ENCODE results near the gene DNPH1. TPM values are rescaled to one million over a fixed set of nuclear protein-coding genes. Genes with fewer than 3 reads are reported as not detected.

The DNPH1 gene
- total and polyA plus RNA-seq, 4 donors, result 32.0 to 135 (median 84.5) TPM

GRCh38 chr6:43263314-43264178, 34.3 kb upstream of the DNPH1 start:
- WGBS, 2 donors, result 54 to 63% methylated on average over 12 of the region's 12 CpGs
- H3K4me3 ChIP-seq, result no peak overlapping the region
- ATAC-seq (ENCODE audit: insufficient read depth, low FRiP score) (peak; percentile 76), DNase-seq (peak; percentile 81 to 82 (median 81))
- no peak overlapping the region for H3K27ac ChIP-seq (ENCODE audit: low read depth in 1 of 2, low read length in 1 of 2)
- peak; percentile 63 for TF ChIP-seq CTCF (IDR thresholded peaks at IDR 0.05; ENCODE audit: control extremely low read depth, extremely low read depth)
- no peaks in the 10 kb centered on the region for H3K9me3 ChIP-seq (ENCODE audit: control insufficient read depth in 4 of 4, insufficient read depth in 3 of 4, low read length in 3 of 4)
- peaks cover 0 to 12% (median 6%) of the 10 kb centered on the region in 5 donors for H3K4me1 ChIP-seq (ENCODE audit: control insufficient read depth in 5 of 5, insufficient read depth in 5 of 5, low read length in 5 of 5)
- no peaks in the 10 kb centered on the region for H3K36me3 ChIP-seq (ENCODE audit: control insufficient read depth in 4 of 4, insufficient read depth in 4 of 4, low read length in 4 of 4)
- H3K9ac ChIP-seq (ENCODE audit: insufficient read depth in 1 of 2, low read length in 2 of 2), result no peak overlapping the region
- H3K27me3 ChIP-seq (ENCODE audit: control insufficient read depth in 3 of 3, insufficient read depth in 3 of 3, low read length in 2 of 3), result no peaks in the 10 kb centered on the region

DNA sequence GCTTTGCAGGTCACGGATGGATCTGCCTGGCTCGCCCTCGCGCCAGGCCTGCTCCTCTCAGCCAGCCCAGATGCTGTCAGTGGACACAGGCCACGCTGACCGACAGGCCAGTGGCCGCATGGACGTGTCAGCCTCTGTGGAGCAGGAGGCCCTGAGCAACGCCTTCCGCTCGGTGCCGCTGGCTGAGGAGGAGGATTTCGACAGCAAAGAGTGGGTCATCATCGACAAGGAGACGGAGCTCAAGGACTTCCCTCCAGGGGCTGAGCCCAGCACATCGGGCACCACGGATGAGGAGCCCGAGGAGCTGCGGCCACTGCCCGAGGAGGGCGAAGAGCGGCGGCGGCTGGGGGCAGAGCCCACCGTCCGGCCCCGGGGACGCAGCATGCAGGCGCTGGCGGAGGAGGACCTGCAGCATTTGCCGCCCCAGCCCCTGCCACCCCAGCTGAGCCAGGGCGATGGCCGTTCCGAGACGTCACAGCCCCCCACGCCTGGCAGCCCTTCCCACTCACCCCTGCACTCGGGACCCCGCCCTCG, 33.6 kb upstream of the DNPH1 start:
- no peak for TF ChIP-seq CTCF (IDR thresholded peaks at IDR 0.05; ENCODE audit: control extremely low read depth, extremely low read depth)
- ATAC-seq (ENCODE audit: insufficient read depth, low FRiP score) (no peak), DNase-seq (no peak)
- no peaks in the 10 kb centered on the region for H3K36me3 ChIP-seq (ENCODE audit: control insufficient read depth in 4 of 4, insufficient read depth in 4 of 4, low read length in 4 of 4)
- no peaks in the 10 kb centered on the region for H3K27me3 ChIP-seq (ENCODE audit: control insufficient read depth in 3 of 3, insufficient read depth in 3 of 3, low read length in 2 of 3)
- H3K9me3 ChIP-seq (ENCODE audit: control insufficient read depth in 4 of 4, insufficient read depth in 3 of 4, low read length in 3 of 4), result no peaks in the 10 kb centered on the region
- H3K4me3 ChIP-seq, result no peak overlapping the region
- 90 to 93% methylated on average over 34 to 39 of the region's 39 CpGs for WGBS, 2 donors
- H3K9ac ChIP-seq (ENCODE audit: insufficient read depth in 1 of 2, low read length in 2 of 2), result no peak overlapping the region
- H3K4me1 ChIP-seq (ENCODE audit: control insufficient read depth in 5 of 5, insufficient read depth in 5 of 5, low read length in 5 of 5), result peaks cover 0 to 5% (median 0%) of the 10 kb centered on the region in 5 donors
- H3K27ac ChIP-seq (ENCODE audit: low read depth in 1 of 2, low read length in 1 of 2), result no peak overlapping the region

DNA sequence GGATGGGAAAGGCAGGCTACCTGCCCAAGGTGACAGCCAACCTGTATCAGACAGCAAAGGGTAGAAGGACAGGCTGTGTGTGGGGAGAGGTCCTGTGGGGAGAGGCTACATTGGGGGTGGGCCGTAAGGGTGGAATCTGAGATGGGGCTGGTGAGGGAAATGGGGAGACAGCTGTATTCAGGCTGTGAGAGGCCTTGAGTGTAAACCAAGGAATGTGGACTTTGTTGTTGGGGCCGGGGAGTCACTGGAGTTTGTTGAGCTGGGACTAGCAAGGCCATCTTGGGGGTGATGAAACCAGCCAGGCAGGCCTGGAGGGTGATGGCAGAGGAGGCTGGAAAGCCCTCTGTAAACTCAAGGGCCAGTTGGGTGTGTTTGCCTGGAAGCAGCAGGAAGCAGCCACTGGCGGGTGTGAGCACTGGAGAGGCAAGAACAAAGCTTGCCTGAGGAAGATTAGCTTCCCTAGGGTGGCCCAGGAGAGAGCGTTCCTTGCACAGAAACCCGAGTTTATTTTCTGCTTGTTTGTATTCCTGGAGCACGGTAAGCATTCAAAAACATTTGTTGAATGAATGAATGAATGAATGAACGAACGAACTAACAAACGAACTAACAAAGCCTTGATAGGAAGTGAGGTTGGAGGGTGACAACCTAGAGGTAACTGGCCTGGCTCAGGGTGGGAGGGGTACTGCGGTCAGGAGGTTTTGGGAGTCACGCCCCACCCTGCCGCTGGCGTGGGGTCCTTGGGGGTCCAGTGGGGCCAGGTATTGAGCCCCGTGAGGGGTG, 32.9 kb upstream of the DNPH1 start:
- DNase-seq, result peak in 2 of 3 donors; percentile 37 to 54
- WGBS, 2 donors, result 75 to 85% methylated on average over 14 of the region's 14 CpGs

More for the DNA sequence above, 32.9 kb upstream of the DNPH1 start:
- no peaks in the 10 kb centered on the region for H3K9me3 ChIP-seq (ENCODE audit: control insufficient read depth in 4 of 4, insufficient read depth in 3 of 4, low read length in 3 of 4)
- H3K36me3 ChIP-seq (ENCODE audit: control insufficient read depth in 4 of 4, insufficient read depth in 4 of 4, low read length in 4 of 4), result no peaks in the 10 kb centered on the region
- H3K27ac ChIP-seq (ENCODE audit: low read depth in 1 of 2, low read length in 1 of 2), result no peak overlapping the region
- H3K9ac ChIP-seq (ENCODE audit: insufficient read depth in 1 of 2, low read length in 2 of 2), result no peak overlapping the region
- TF ChIP-seq CTCF (IDR thresholded peaks at IDR 0.05; ENCODE audit: control extremely low read depth, extremely low read depth), result no peak
- ATAC-seq (ENCODE audit: insufficient read depth, low FRiP score), result no peak
- H3K4me3 ChIP-seq, result no peak overlapping the region
- no peaks in the 10 kb centered on the region for H3K27me3 ChIP-seq (ENCODE audit: control insufficient read depth in 3 of 3, insufficient read depth in 3 of 3, low read length in 2 of 3)
- H3K4me1 ChIP-seq (ENCODE audit: control insufficient read depth in 5 of 5, insufficient read depth in 5 of 5, low read length in 5 of 5), result peaks cover 0 to 4% (median 0%) of the 10 kb centered on the region in 5 donors
